GM23338 (cell line): ENCODE measurements around the gene HOXB6.

Source experiments
- CREB1 ChIP-seq: fragments of 250-450 bp; sonication (Bioruptor Pico); IDR thresholded peaks from 2 replicates; pipeline ENCODE4 v1.5.0; 2020; ENCODE audit warnings: low read depth, mild to moderate bottlenecking, moderate library complexity
- CTCF ChIP-seq, 2 experiments: fragments of 200-600 bp in 1 of 2; sonication (generic) in 1 of 2; conservative IDR thresholded peaks; 2 replicates each; pipeline versions ENCODE4 v1.5.1 to v1.6.1; 2016 to 2017; ENCODE audit warnings: antibody characterized with exemption in 2 of 2, low read depth in 2 of 2, mild to moderate bottlenecking in 2 of 2, moderate library complexity in 1 of 2
- EZH2 ChIP-seq: fragments of 200-600 bp; sonication (generic); IDR thresholded peaks from one replicate; pipeline ENCODE4 v1.8.0; 2017; ENCODE audit warnings: antibody characterized with exemption, mild to moderate bottlenecking, low read depth; ENCODE audit not compliant: unreplicated experiment

- TF ChIP-seq CTCF (conservative IDR thresholded peaks at IDR 0.05; ENCODE audit: low read depth in 2 of 2): no peak
- TF ChIP-seq CREB1 (CRISPR knock-in tag): no peak
- peak; percentile 81 for TF ChIP-seq EZH2
Measured at GRCh38 chr17:48645639-48646182, 40.9 kb upstream of the HOXB6 start.
